Breast epithelium (tissue), 3 donors: ENCODE measurements around the gene ZNF727.

Experiments used
- CTCF ChIP-seq, 3 donors: fragments of 450-650 bp; IDR thresholded peaks; one replicate each; pipeline ENCODE4 v1.5.1; 2016 to 2017; ENCODE audit warnings: antibody characterized with exemption in 3 of 3, mild to moderate bottlenecking in 3 of 3, moderate library complexity in 3 of 3
- POLR2AphosphoS5 ChIP-seq, 3 donors: sonication (generic); formaldehyde crosslinking; IDR thresholded peaks; one replicate each; pipeline ENCODE4 v1.6.1; 2017; ENCODE audit warnings: antibody characterized with exemption in 3 of 3

- no peak for TF ChIP-seq CTCF (IDR thresholded peaks at IDR 0.05)
- peak in 1 of 3 donors; percentile 45 for TF ChIP-seq POLR2AphosphoS5 (IDR thresholded peaks at IDR 0.05)
Measured at GRCh38 chr7:64045301-64046040, at the start of gene ZNF727.
